HepG2 (cell line): ENCODE data around the gene WDR6. TPM values are rescaled to one million over a fixed set of nuclear protein-coding genes. Genes with fewer than 3 reads are reported as not detected.

Experiments used
- ATAC-seq: fragments of 200-7000 bp; cut with Tn5 transposase; 3 replicates; pipeline ENCODE4 v1.9.1; 2020; ENCODE audit warnings: mild to moderate bottlenecking, moderate library complexity
- BruUV-seq: library from RNA; stranded (reverse); fragments of 400-500 nt; replicated peaks from 2 replicates; lab custom pipeline; 2021; lab: Mats Ljungman, UMichigan
- CTCF ChIA-PET: fragments of 300-600 bp; formaldehyde crosslinking; extraction: SDS; loops from one replicate; lab custom pipeline; 2021; ENCODE audit warnings: low total read pairs, inconsistent platforms, low intra/inter-chr PET ratio; lab: Yijun Ruan, JAX
- POLR2A ChIA-PET: fragments of 350-600 bp; sonication (Branson Sonifier 250); formaldehyde crosslinking; loops from one replicate; lab custom pipeline; 2020; ENCODE audit warnings: antibody characterized with exemption, inconsistent platforms; lab: Yijun Ruan, JAX
- DNase-seq: peaks from one replicate; pipeline ENCODE4 v3.0.0-alpha.2; 2015; ENCODE audit warnings: low spot score
- FAIRE-seq: peaks from 3 replicates; lab custom pipeline; 2011; peaks lifted over from hg19 to GRCh38; lab: Jason Lieb, UNC
- H2AFZ ChIP-seq: one replicate; pipeline ENCODE4 v1.6.1; 2011; ENCODE audit warnings: low read length, inconsistent platforms
- H3K27ac ChIP-seq: fragments of 300-600 bp; 3 replicates; pipeline ENCODE4 v1.8.0; 2011; ENCODE audit warnings: mixed run types, mild to moderate bottlenecking, mixed read lengths, low read length, inconsistent platforms; ENCODE audit not compliant: insufficient read depth; ENCODE audit errors: extremely low read length
- H3K27me3 ChIP-seq, 2 experiments: fragments of 200-600 bp in 1 of 2; 2 replicates in 1 of 2; 3 replicates in 1 of 2; pipeline versions ENCODE4 v1.6.0 to v1.8.0; 2011; ENCODE audit warnings: low read length in 2 of 2, mild to moderate bottlenecking in 2 of 2, moderate library complexity in 2 of 2, inconsistent platforms in 1 of 2; ENCODE audit not compliant: insufficient read depth in 2 of 2, control insufficient read depth in 1 of 2
- H3K36me3 ChIP-seq, 2 experiments: fragments of 200-600 bp in 1 of 2; replicated peaks in 1 of 2; 2 replicates in 1 of 2; 3 replicates in 1 of 2; pipeline versions ENCODE4 v1.5.1 to v1.8.0; 2011; ENCODE audit warnings: low read length in 2 of 2, inconsistent platforms in 1 of 2; ENCODE audit not compliant: insufficient read depth in 2 of 2, control insufficient read depth in 1 of 2
- H3K4me1 ChIP-seq: 2 replicates; pipeline ENCODE4 v1.5.1; 2012; ENCODE audit warnings: low read length, inconsistent platforms; ENCODE audit not compliant: insufficient read depth
- H3K4me2 ChIP-seq: 2 replicates; pipeline ENCODE4 v1.6.0; 2011; ENCODE audit warnings: low read depth, low read length, inconsistent platforms
- H3K4me3 ChIP-seq, 3 experiments: fragments of 200-600 bp in 1 of 3; sonication (generic), shearing (Covaris generic) in 1 of 3; replicated peaks in 1 of 3; 2 replicates each; pipeline ENCODE4 v1.5.1; 2011 to 2016; ENCODE audit warnings: low read length in 3 of 3, inconsistent platforms in 2 of 3, low read depth in 2 of 3, mild to moderate bottlenecking in 2 of 3, control low read depth in 1 of 3, mixed read lengths in 1 of 3; ENCODE audit not compliant: insufficient read depth in 1 of 3
- H3K79me2 ChIP-seq: one replicate; pipeline ENCODE4 v1.6.1; 2011; ENCODE audit warnings: low read length, inconsistent platforms; ENCODE audit not compliant: insufficient read depth
- H3K9ac ChIP-seq: 2 replicates; pipeline ENCODE4 v1.6.0; 2011; ENCODE audit warnings: mild to moderate bottlenecking, low read depth, low read length, inconsistent platforms; ENCODE audit not compliant: insufficient read depth
- H3K9me3 ChIP-seq: 2 replicates; pipeline ENCODE4 v1.5.1; 2012; ENCODE audit warnings: mild to moderate bottlenecking, low read length
- H4K20me1 ChIP-seq: 2 replicates; pipeline ENCODE4 v1.6.0; 2011; ENCODE audit warnings: inconsistent platforms, mild to moderate bottlenecking, low read length, moderate library complexity; ENCODE audit not compliant: insufficient read depth
- DNMT3B ChIP-seq: conservative IDR thresholded peaks from 2 replicates; pipeline ENCODE4 v1.6.1; 2016; ENCODE audit warnings: missing biosample characterization, control low read depth
- TEAD2 ChIP-seq: sonication (generic); formaldehyde crosslinking; IDR thresholded peaks from 2 replicates; pipeline ENCODE4 v1.9.0; 2021; ENCODE audit warnings: missing genetic modification reagents
- ZNF563 ChIP-seq: sonication (generic); formaldehyde crosslinking; IDR thresholded peaks from 2 replicates; pipeline ENCODE4 v1.8.0; 2022; ENCODE audit warnings: mild to moderate bottlenecking, moderate library complexity, missing genetic modification reagents
- WGBS: methylation state at CpG from one replicate; pipeline ENCODE4 v1.1.6; 2017; ENCODE audit warnings: low lambda C conversion rate; 5-methylcytosine and 5-hydroxymethylcytosine counted together
- in situ Hi-C: cut with HindIII; loops from 2 replicates; pipeline ENCODE4 v1.10.0; 2017; ENCODE audit warnings: low pct_unique_long_range_greater_than_20kb; ENCODE audit not compliant: extremely low pct_ligation_motif_present
- intact Hi-C: fragments of 100-400 bp; cut with micrococcal nuclease; formaldehyde crosslinking; loops from one replicate; pipeline ENCODE4 v1.10.0; 2022; ENCODE audit not compliant: unreplicated experiment
- polyA plus RNA-seq, 8 experiments: library from polyadenylated mRNA; depleted of rRNA in 3 of 8; stranded (reverse) in 7 of 8; unstranded in 1 of 8; fragments of >200 nt; fragmentation: Illumina TruSeq in 4 of 8; extraction: Trizol in 4 of 8; gene quantifications; 2 replicates each; pipeline versions ENCODE4 v1.2.1 to v1.2.3, GENCODE V29; 2011 to 2016; ENCODE audit warnings: low read depth in 4 of 8, missing spikeins in 1 of 8, mixed read lengths in 1 of 8; ENCODE audit not compliant: insufficient read depth in 1 of 8
- total RNA-seq, 5 experiments: library from RNA; depleted of rRNA; stranded (reverse); fragments of >200 nt; fragmentation: Illumina TruSeq; extraction: Trizol; gene quantifications; 2 replicates each; pipeline ENCODE4 v1.2.3, GENCODE V29; 2016; ENCODE audit warnings: low read depth in 1 of 5
- TF ChIP-seq, protein P1 (sequence below): sonication (generic); formaldehyde crosslinking; IDR thresholded peaks from 2 replicates; pipeline ENCODE4 v1.9.0; 2022; ENCODE audit warnings: missing genetic modification reagents, mild to moderate bottlenecking, borderline replicate concordance
- TF ChIP-seq, protein P2 (sequence below): sonication (generic); formaldehyde crosslinking; IDR thresholded peaks from 2 replicates; pipeline ENCODE4 v1.4.0; 2020; ENCODE audit warnings: missing genetic modification reagents

The WDR6 gene
- total and polyA plus RNA-seq, 2 of the 13 experiments (the other 11 are each of a cell fraction or from before 2014, with no cell fraction given): 73.4 to 139 TPM

DNA sequence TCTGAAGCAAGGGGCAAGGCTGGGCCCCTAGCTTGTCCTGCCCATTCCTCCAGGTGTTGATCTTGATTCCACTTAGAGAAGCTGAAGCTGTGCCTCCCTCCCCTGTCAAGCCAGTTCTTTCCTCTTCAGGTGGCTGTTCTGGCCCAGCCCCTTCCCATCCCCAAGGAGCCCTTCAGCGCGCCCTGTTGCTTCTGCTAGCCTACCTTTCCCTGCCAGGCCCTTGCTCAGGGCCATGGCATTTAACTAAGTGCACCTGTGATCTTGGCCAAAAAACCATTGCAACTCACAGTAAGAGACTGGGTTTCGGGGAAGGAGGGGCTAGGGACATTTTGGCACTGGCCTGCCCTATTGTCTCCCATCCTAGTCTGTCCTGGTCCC is 1.9 kb upstream of the WDR6 start:
- Histone ChIP-seq H3K79me2 (peaks cover 20% of the 10 kb centered on the region), H3K27me3 (no peaks in the 10 kb centered on the region), H3K27ac (no peak overlapping the region), H3K9ac (no peak overlapping the region), H3K4me2 (peak overlapping the region; percentile 57; the same call in 1 of the 2 replicates), H2AFZ (no peak overlapping the region), H3K4me1 (peaks cover 75% of the 10 kb centered on the region), H3K4me3 (peak overlapping the region in 1 of 3 experiments; percentile 32; a peak in 1 of 6 replicates), H3K36me3 (no peaks in the 10 kb centered on the region), H4K20me1 (peaks cover 8% of the 10 kb centered on the region)
- FAIRE-seq (no peak), DNase-seq (no peak), ATAC-seq (no peak)
- in situ Hi-C loops (no loop called here), intact Hi-C loops (no loop called here)
- 96% methylated on average over 3 of the region's 3 CpGs for WGBS
- ChIA-PET CTCF (no interaction called here), POLR2A (interaction anchor here (0.7 to 12.8 kb wide), 3 partner anchors 17 to 88 kb away, joined by 3 to 280 read pairs (median 42); partner anchors contain the start of genes DALRD3, NDUFAF3 and QRICH1)
- BruUV-seq: no TSS peak
- no peak for TF ChIP-seq ZNF563 (CRISPR knock-in tag)
- TF ChIP-seq, protein P1, sequence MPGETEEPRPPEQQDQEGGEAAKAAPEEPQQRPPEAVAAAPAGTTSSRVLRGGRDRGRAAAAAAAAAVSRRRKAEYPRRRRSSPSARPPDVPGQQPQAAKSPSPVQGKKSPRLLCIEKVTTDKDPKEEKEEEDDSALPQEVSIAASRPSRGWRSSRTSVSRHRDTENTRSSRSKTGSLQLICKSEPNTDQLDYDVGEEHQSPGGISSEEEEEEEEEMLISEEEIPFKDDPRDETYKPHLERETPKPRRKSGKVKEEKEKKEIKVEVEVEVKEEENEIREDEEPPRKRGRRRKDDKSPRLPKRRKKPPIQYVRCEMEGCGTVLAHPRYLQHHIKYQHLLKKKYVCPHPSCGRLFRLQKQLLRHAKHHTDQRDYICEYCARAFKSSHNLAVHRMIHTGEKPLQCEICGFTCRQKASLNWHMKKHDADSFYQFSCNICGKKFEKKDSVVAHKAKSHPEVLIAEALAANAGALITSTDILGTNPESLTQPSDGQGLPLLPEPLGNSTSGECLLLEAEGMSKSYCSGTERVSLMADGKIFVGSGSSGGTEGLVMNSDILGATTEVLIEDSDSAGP (CRISPR knock-in tag): 0 out of 2 replicates have a peak, but pooled peaks have one; percentile 10
- TF ChIP-seq TEAD2 (CRISPR knock-in tag): no peak
- TF ChIP-seq, all 625 proteins: peak for 1
- H3K9me3 ChIP-seq: no peaks in the 10 kb centered on the region

DNA sequence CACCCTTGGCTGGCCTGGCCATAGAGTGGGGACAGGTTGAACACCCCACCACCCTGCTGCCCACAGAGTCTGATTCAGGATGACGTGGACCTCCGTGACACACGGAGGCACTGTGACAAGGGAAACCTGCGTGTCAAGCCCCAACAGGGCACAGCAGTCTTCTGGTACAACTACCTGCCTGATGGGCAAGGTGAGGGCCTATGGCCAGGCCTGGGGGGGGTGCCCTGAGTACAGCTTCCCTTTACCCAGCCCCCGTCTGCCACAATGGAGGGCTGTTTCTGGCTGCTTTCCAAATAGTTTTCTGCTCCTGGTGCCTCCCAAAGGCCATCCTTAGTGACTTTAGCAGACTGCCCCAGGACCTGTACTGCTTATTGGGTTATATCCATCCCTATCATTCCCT is 1.2 kb upstream of the WDR6 start:
- Histone ChIP-seq H4K20me1 (peaks cover 8% of the 10 kb centered on the region), H3K27ac (no peak overlapping the region), H3K27me3 (no peaks in the 10 kb centered on the region), H2AFZ (no peak overlapping the region), H3K9me3 (no peaks in the 10 kb centered on the region), H3K36me3 (no peaks in the 10 kb centered on the region), H3K4me2 (peak overlapping the region; percentile 92), H3K9ac (peak overlapping the region; percentile 89), H3K79me2 (peaks cover 20% of the 10 kb centered on the region), H3K4me1 (peaks cover 68% of the 10 kb centered on the region), H3K4me3 (peak overlapping the region; percentile 71 to 88 (median 74); a peak in 5 of 6 replicates)
- no peak for FAIRE-seq
- in situ Hi-C loops: no loop called here
- TF ChIP-seq DNMT3B (CRISPR knock-in tag): no peak
- TF ChIP-seq, protein P2, sequence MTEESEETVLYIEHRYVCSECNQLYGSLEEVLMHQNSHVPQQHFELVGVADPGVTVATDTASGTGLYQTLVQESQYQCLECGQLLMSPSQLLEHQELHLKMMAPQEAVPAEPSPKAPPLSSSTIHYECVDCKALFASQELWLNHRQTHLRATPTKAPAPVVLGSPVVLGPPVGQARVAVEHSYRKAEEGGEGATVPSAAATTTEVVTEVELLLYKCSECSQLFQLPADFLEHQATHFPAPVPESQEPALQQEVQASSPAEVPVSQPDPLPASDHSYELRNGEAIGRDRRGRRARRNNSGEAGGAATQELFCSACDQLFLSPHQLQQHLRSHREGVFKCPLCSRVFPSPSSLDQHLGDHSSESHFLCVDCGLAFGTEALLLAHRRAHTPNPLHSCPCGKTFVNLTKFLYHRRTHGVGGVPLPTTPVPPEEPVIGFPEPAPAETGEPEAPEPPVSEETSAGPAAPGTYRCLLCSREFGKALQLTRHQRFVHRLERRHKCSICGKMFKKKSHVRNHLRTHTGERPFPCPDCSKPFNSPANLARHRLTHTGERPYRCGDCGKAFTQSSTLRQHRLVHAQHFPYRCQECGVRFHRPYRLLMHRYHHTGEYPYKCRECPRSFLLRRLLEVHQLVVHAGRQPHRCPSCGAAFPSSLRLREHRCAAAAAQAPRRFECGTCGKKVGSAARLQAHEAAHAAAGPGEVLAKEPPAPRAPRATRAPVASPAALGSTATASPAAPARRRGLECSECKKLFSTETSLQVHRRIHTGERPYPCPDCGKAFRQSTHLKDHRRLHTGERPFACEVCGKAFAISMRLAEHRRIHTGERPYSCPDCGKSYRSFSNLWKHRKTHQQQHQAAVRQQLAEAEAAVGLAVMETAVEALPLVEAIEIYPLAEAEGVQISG (CRISPR knock-in tag): peak; percentile 52; the same call in 1 of the 2 replicates
- POLR2A ChIA-PET: interaction anchor here (1.7 to 12.8 kb wide), 7 partner anchors 8 to 266 kb away, joined by 5 to 280 read pairs (median 26); partner anchors contain the start of genes DALRD3, IMPDH2, LAMB2 and NDUFAF3
- no peak for DNase-seq
- no peak for ATAC-seq
- CTCF ChIA-PET: no interaction called here
- intact Hi-C loops: no loop called here
- WGBS: 85% methylated on average over 4 of the region's 5 CpGs
- BruUV-seq: no TSS peak
